HG03196 (cell line): ENCODE results near the gene KRTAP9-3.
"Not testable (repeated sequence)": the region's sequence is repeated elsewhere in the genome, so short reads cannot be mapped to it uniquely, and the experiment has no call there.

Source experiments
- ATAC-seq: cut with Tn5 transposase; IDR thresholded peaks from one replicate; pipeline ENCODE4 v1.9.1; 2021; ENCODE audit not compliant: unreplicated experiment

KRTAP9-3 gene

DNA sequence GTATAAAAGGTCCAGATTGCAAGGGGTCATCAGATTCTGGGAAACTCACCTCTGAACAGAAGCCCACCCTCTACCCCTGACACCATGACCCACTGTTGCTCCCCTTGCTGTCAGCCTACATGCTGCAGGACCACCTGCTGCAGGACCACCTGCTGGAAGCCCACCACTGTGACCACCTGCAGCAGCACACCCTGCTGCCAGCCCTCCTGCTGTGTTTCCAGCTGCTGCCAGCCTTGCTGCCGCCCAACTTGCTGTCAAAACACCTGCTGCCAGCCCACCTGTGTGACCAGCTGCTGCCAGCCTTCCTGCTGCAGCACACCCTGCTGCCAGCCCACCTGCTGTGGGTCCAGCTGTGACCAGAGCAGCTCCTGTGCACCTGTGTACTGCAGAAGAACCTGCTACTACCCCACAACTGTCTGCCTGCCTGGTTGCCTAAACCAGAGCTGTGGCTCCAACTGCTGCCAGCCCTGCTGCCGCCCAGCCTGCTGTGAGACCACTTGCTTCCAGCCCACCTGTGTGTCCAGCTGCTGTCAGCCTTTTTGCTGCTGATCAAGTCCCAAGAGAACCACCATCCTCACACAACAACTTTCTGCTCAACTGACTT, 17.5 kb downstream of the KRTAP9-3 start, which contains the start of gene KRTAP9-4:
KRTAP9-4 (plus strand) TSS at position 51 of the 604 bp plus-strand sequence; CDS start at position 85, 34 bp downstream.
- not testable (repeated sequence) for ATAC-seq

DNA sequence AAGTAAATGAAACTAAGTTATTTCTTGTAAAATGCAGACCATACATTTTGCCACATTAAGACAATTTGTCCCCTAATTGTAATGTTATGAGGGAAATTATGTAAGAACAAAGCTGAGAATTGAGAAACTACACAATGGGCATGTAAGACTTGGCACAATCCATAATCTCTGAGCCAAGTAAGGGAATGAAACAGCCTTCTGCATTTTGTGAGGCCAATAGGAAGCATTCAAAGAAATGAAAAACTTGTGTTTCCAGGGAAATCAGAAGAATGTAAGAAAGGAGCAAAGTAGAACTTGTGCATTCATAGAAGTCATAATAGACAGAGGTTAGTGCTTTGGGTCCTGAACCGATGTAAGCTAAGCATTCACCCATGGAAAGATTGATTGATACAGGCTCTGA, 19.0 kb downstream of the KRTAP9-3 start:
- ATAC-seq: no peak

DNA sequence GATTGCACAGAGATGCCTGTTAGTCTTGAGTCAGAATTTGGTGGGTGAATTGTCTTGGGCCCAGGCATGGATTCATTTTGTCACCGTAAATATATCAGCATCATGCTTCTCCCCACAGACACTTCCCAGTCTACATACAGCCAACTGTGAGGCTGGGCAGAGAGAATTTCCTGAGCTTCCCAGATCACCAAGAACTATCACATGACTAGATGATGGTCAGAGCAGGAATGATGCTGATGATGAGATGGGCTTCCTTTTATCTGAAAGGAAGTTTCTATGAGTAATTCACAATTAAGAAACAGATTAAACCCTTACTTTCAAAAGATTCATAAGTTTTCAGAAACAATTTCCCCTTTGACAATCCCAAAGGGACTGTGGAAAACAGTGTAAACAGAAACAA, 22.6 kb downstream of the KRTAP9-3 start:
- ATAC-seq: no peak

DNA sequence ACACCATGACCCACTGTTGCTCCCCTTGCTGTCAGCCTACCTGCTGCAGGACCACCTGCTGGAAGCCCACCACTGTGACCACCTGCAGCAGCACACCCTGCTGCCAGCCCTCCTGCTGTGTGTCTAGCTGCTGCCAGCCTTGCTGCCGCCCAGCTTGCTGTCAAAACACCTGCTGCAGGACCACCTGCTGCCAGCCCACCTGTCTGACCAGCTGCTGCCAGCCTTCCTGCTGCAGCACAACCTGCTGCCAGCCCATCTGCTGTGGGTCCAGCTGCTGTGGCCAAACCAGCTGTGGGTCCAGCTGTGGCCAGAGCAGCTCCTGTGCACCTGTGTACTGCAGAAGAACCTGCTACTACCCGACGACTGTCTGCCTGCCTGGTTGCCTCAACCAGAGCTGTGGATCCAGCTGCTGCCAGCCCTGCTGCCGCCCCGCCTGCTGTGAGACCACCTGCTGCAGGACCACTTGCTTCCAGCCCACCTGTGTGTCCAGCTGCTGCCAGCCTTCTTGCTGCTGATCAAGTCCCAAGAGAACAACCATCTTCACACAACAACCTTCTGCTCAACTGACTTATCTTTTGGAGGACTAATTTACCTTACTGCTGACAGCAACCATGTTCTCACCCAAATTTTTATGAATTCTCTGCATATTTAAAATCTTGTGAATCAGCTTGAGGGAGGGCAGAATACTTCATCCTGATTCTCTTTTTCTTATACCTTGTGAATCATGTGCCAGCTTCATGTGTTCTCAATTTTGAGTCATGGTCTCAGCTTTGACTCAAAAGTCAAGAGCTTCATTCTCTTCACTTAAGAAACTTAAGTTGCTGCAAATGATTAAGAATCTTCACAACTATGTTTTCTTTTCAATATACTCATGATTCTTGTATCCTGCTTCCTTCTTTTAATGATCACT, 23.4 kb downstream of the KRTAP9-3 start, which contains the start of gene KRTAP9-9:
KRTAP9-9 (plus strand) TSS at position 4 of the 910 bp plus-strand sequence.
- ATAC-seq: not testable (repeated sequence)

DNA sequence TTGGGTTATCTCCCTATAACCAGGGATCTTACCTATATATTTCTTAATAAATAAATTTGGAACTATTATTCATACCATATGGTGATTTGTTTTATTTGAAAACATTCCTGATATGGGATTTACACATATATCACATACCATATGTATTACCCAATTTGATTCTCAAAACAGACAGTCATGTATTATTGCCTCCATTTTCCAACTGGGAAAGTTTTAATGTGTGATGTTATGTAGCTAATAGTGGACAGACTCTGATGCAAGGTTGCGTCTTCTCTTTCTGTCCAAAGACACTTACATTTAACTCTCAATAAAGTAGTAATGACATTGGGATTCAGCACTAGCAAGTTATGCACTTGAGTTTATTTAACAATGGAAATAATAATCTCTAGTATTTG, 24.0 kb downstream of the KRTAP9-3 start:
- no peak for ATAC-seq

DNA sequence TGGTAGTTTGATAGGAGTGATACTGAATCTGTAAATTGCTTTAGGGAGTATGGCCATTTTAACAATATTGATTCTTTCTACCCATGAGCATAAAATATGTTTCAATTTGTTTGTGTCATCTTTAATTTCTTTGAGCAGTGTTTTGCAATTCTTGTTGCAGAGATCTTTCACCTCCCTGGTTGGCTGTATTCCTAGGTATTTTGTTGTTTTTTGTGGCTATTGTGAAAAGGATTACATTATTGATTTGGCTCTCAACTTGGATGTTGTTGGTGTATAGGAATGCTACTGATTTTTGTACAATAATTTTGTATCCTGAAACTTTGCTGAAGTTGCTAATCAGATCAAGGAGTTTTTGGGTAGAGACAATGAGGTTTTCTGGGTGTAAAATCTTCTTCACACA, 26.2 kb downstream of the KRTAP9-3 start:
- ATAC-seq: no peak

DNA sequence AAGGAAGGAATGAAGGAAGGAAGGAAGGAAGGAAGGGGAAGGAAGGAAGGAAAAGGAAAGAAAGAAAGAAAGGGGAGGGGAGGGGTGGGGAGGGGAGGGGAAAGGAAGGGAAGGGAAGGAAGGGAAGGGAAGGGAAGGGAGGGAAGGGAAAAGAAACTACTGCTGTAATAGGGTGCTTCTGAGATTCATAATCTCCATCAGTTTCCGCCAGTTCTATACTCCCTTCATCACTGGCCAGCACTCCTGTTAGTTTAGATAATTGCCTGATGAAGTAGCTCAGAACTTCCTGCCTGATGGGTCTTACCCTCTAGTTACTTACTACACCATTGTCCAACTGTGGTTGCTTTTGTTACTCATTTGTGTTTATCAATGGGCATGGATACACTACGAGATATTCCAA, 31.0 kb downstream of the KRTAP9-3 start:
- no peak for ATAC-seq

DNA sequence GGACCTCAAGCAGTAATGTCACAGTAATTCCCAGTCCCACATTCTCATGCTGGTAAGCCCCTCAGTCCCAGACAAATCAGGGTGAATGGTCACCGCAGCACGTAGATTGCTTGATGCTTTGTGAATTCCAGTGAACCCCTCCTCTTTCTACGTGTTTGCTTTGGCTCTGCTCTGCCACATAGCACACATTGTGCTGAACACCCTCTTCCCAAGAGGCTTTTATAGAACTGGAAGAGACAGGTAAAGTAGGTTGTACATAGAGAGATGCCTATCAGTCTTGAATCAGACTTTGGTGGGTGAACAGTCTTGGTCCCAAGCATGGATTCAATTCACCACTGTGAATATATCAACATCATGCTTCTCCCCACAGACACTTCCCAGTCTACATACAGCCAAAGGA, 32.4 kb downstream of the KRTAP9-3 start:
- ATAC-seq: no peak

DNA sequence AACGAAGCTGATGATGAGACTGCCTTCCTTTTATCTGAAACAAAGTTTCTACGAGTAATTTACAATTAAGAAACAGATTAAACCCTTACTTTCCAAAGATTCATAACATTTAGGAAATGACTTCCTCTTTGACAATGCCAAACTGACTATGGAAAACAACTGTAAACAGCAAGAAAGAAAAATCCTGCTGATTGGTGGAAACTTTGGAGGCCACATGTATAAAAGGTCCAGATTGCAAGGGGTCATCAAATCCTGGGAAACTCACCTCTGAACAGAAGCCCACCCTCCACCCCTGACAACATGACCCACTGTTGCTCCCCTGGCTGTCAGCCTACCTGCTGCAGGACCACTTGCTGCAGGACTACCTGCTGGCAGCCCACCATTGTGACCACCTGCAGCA, 32.8 kb downstream of the KRTAP9-3 start, which contains the start of gene KRTAP9-6:
KRTAP9-6 (plus strand) TSS at position 301 of the 400 bp plus-strand sequence; CDS start at position 301, 0 bp downstream.
- no peak for ATAC-seq

DNA sequence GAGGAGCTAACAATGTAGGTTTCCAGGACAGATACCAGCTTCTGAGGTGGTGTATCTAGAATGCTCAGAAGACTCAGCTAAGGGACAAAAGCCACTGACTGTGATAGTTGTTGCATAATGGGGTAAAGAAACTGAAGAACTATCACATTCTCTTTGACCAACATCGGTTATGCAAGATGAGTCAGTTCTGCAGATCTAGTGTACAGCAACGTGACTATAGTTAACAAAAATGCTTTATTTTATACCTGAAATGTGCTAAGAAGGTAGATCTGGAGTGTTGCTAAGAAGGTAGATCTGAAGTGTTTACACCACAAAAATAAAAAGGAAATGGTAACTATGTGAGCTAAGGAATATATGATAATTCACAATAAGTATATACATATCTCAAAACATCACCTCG, 35.5 kb downstream of the KRTAP9-3 start:
- no peak for ATAC-seq

DNA sequence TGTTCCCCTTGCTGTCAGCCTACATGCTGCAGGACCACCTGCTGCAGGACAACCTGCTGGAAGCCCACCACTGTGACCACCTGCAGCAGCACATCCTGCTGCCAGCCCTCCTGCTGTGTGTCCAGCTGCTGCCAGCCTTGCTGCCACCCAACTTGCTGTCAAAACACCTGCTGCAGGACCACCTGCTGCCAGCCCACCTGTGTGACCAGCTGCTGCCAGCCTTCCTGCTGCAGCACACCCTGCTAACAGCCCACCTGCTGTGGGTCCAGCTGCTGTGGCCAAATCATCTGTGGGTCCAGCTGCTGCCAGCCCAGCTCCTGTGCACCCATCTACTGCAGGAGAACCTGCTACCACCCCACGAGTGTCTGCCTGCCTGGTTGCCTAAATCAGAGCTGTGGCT, 39.1 kb downstream of the KRTAP9-3 start:
- ATAC-seq: not testable (repeated sequence)

DNA sequence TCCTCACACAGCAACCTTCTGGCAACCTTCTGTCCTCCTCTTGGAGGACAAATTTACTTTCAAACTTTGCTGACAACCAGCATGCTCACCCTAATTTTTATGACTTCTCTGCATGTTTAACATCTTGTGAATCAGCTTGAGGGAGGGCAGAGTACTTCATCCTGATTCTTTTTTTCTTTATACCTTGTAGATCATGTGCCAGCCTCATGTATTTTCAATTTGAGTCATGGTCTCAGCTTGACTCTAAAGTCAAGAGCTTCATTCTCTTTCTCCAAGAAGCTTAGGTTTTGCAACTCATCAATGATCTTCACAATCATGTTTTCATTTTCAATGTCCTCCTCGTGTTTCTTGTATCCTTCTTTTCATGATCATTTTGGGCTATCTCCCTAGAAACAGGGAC, 39.6 kb downstream of the KRTAP9-3 start:
- ATAC-seq: no peak

DNA sequence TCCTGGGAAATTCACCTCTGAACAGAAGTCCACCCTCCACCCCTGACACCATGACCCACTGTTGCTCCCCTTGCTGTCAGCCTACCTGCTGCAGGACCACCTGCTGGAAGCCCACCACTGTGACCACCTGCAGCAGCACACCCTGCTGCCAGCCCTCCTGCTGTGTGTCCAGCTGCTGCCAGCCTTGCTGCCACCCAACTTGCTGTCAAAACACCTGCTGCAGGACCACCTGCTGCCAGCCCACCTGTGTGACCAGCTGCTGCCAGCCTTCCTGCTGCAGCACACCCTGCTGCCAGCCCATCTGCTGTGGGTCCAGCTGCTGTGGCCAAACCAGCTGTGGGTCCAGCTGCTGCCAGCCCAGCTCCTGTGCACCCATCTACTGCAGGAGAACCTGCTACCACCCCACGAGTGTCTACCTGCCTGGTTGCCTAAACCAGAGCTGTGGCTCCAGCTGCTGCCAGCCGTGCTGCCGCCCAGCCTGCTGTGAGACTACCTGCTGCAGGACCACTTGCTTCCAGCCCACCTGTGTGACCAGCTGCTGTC, 43.5 kb downstream of the KRTAP9-3 start, which contains the start of gene KRTAP9-7:
KRTAP9-7 (plus strand) TSS at position 51 of the 543 bp plus-strand sequence; CDS start at position 51, 0 bp downstream.
- ATAC-seq: not testable (repeated sequence)

DNA sequence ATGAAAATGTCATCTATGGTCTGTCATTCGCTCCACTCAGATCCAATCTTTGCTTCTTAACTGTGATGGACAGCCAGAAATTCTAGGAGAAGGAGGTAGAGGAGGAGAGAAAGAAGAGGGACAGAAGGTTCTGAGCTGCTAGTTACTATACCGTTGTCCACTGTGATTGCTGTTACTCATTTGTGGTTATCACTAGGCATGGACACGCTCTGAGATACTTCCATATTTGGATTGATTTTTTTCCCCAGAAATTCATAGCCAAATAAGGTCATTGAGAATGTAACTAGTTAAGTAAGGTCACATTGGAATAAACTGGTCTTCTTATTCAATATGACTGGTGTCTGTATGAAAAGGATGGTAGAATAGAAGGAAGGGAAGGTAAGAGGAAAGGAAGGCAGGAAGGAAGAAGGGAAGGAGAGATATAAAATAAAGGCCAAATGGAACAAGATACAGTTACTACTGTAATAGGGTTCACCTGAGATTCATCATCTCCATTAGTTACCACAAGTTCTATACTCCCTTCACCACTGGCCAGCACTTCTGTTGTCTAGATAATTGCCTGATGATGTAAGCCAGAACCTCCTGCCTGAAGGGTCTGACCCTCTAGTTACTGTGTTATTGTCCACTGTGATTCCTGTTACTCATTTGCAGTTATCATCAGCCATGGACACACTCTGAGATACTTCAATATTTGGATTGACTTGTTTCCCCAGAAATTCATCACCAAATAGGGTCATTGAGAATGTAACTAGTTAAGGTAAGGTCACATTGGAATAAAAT, 46.1 kb downstream of the KRTAP9-3 start:
- ATAC-seq: no peak
